H9 (cell line): ENCODE results near the gene RBM19. TPM values are rescaled to one million over a fixed set of nuclear protein-coding genes. Genes with fewer than 3 reads are reported as not detected.

ENCODE experiments used
- DNase-seq: peaks from one replicate; pipeline ENCODE4 v3.0.0-alpha.2; 2017
- H2AFZ ChIP-seq: one replicate; pipeline ENCODE4 v1.6.1; 2013; ENCODE audit warnings: mild to moderate bottlenecking, low read length, control low read depth, moderate library complexity
- H2AK5ac ChIP-seq: 2 replicates; pipeline ENCODE4 v1.6.1; 2013; ENCODE audit warnings: low read length, control low read depth, mixed read lengths; ENCODE audit not compliant: insufficient read length
- H2BK120ac ChIP-seq: one replicate; pipeline ENCODE4 v1.6.1; 2013; ENCODE audit warnings: low read depth, mild to moderate bottlenecking, low read length, control low read depth, inconsistent platforms; ENCODE audit not compliant: poor library complexity, severe bottlenecking
- H2BK12ac ChIP-seq: 2 replicates; pipeline ENCODE4 v1.6.1; 2013; ENCODE audit warnings: low read length, control low read depth, mixed read lengths, low read depth; ENCODE audit not compliant: insufficient read length
- H2BK15ac ChIP-seq: 2 replicates; pipeline ENCODE4 v1.6.1; 2013; ENCODE audit warnings: low read depth, low read length, control low read depth
- H2BK20ac ChIP-seq: one replicate; pipeline ENCODE4 v1.6.1; 2013; ENCODE audit warnings: low read depth, mild to moderate bottlenecking, low read length, control low read depth, inconsistent platforms; ENCODE audit not compliant: poor library complexity, severe bottlenecking
- H2BK5ac ChIP-seq: 2 replicates; pipeline ENCODE4 v1.6.1; 2013; ENCODE audit warnings: low read length, control low read depth, mixed read lengths; ENCODE audit not compliant: insufficient read length
- H3K14ac ChIP-seq: 2 replicates; pipeline ENCODE4 v1.6.1; 2013; ENCODE audit warnings: low read length, control low read depth; ENCODE audit not compliant: insufficient read depth
- H3K18ac ChIP-seq: 2 replicates; pipeline ENCODE4 v1.6.1; 2013; ENCODE audit warnings: low read depth, mild to moderate bottlenecking, mixed read lengths, low read length, control low read depth; ENCODE audit not compliant: insufficient read length
- H3K23ac ChIP-seq: 2 replicates; pipeline ENCODE4 v1.6.1; 2013; ENCODE audit warnings: low read length, control low read depth, mixed read lengths, low read depth; ENCODE audit not compliant: insufficient read length
- H3K23me2 ChIP-seq: 2 replicates; pipeline ENCODE4 v1.6.1; 2013; ENCODE audit warnings: low read depth, mild to moderate bottlenecking, mixed read lengths, low read length, control low read depth; ENCODE audit not compliant: insufficient read length, poor library complexity, severe bottlenecking
- H3K27ac ChIP-seq: 2 replicates; pipeline ENCODE4 v1.5.1; 2013; ENCODE audit warnings: low read length, control low read depth, mixed read lengths, low read depth; ENCODE audit not compliant: insufficient read length
- H3K27me3 ChIP-seq: 2 replicates; pipeline ENCODE4 v1.6.1; 2013; ENCODE audit warnings: low read length, control low read depth, inconsistent platforms; ENCODE audit not compliant: insufficient read depth
- H3K4ac ChIP-seq: 2 replicates; pipeline ENCODE4 v1.6.1; 2013; ENCODE audit warnings: low read depth, mild to moderate bottlenecking, control low read depth, inconsistent platforms, low read length, moderate library complexity
- H3K4me1 ChIP-seq: 2 replicates; pipeline ENCODE4 v1.6.1; 2013; ENCODE audit warnings: low read length, control low read depth, inconsistent platforms; ENCODE audit not compliant: insufficient read depth
- H3K4me2 ChIP-seq: 2 replicates; pipeline ENCODE4 v1.6.1; 2013; ENCODE audit warnings: low read length, control low read depth, mixed read lengths; ENCODE audit not compliant: insufficient read length, insufficient read depth
- H3K56ac ChIP-seq: 2 replicates; pipeline ENCODE4 v1.6.1; 2013; ENCODE audit warnings: low read depth, mild to moderate bottlenecking, mixed read lengths, low read length, control low read depth; ENCODE audit not compliant: insufficient read length
- H3K79me1 ChIP-seq: 2 replicates; pipeline ENCODE4 v1.6.1; 2013; ENCODE audit warnings: low read depth, mild to moderate bottlenecking, moderate library complexity, low read length, control low read depth, inconsistent platforms; ENCODE audit not compliant: insufficient read depth, poor library complexity, severe bottlenecking
- H3K79me2 ChIP-seq: 2 replicates; pipeline ENCODE4 v1.6.1; 2013; ENCODE audit warnings: low read length, control low read depth, inconsistent platforms; ENCODE audit not compliant: insufficient read depth
- H3K9ac ChIP-seq: 2 replicates; pipeline ENCODE4 v1.6.1; 2013; ENCODE audit warnings: low read length, control low read depth, mixed read lengths; ENCODE audit not compliant: insufficient read length; ENCODE audit errors: extremely low read depth
- H3K9me3 ChIP-seq: one replicate; pipeline ENCODE4 v1.6.1; 2013; ENCODE audit warnings: low read depth, low read length, inconsistent platforms; ENCODE audit not compliant: control insufficient read depth
- H3T11ph ChIP-seq: one replicate; pipeline ENCODE4 v1.6.1; 2013; ENCODE audit warnings: mild to moderate bottlenecking, low read length, control low read depth, inconsistent platforms
- H4K20me1 ChIP-seq: one replicate; pipeline ENCODE4 v1.6.1; 2013; ENCODE audit not compliant: control insufficient read depth, insufficient read length, insufficient read depth
- H4K5ac ChIP-seq: 2 replicates; pipeline ENCODE4 v1.6.1; 2013; ENCODE audit warnings: low read depth, mild to moderate bottlenecking, mixed read lengths, low read length, control low read depth; ENCODE audit not compliant: insufficient read length
- H4K8ac ChIP-seq: replicated peaks from 2 replicates; pipeline ENCODE4 v1.6.1; 2013; ENCODE audit warnings: low read length, control low read depth, mixed read lengths, low read depth; ENCODE audit not compliant: insufficient read length
- H4K91ac ChIP-seq: 2 replicates; pipeline ENCODE4 v1.6.1; 2013; ENCODE audit warnings: low read depth, mild to moderate bottlenecking, moderate library complexity, mixed read lengths, low read length, control low read depth; ENCODE audit not compliant: insufficient read length
- H3K27ac Mint-ChIP-seq, 3 experiments: 2 replicates in 2 of 3; 3 replicates in 1 of 3; pipeline ENCODE4 v1.8.0; 2020 to 2021; ENCODE audit warnings: mixed read lengths in 3 of 3, mild to moderate bottlenecking in 1 of 3, moderate library complexity in 1 of 3
- H3K27me3 Mint-ChIP-seq: 2 replicates; pipeline ENCODE4 v1.8.0; 2021; ENCODE audit warnings: low read depth, mild to moderate bottlenecking, moderate library complexity, mixed read lengths
- H3K36me3 Mint-ChIP-seq, 3 experiments: 2 replicates in 2 of 3; 3 replicates in 1 of 3; pipeline ENCODE4 v1.8.0; 2020 to 2021; ENCODE audit warnings: low read depth in 3 of 3, mixed read lengths in 3 of 3; ENCODE audit not compliant: insufficient read depth in 1 of 3
- H3K4me1 Mint-ChIP-seq, 2 experiments: 2 replicates each; pipeline ENCODE4 v1.8.0; 2020; ENCODE audit warnings: mixed read lengths in 2 of 2
- H3K4me3 Mint-ChIP-seq, 2 experiments: 2 replicates in 1 of 2; 3 replicates in 1 of 2; pipeline ENCODE4 v1.8.0; 2020 to 2021; ENCODE audit warnings: mild to moderate bottlenecking in 2 of 2, mixed read lengths in 2 of 2, moderate library complexity in 1 of 2
- H3K9me3 Mint-ChIP-seq, 2 experiments: 2 replicates in 1 of 2; 3 replicates in 1 of 2; pipeline ENCODE4 v1.8.0; 2020; ENCODE audit warnings: mild to moderate bottlenecking in 2 of 2, mixed read lengths in 2 of 2, moderate library complexity in 1 of 2
- WGBS: extraction: QIAGEN DNeasy Blood & Tissue Kit; methylation state at CpG from one replicate; pipeline ENCODE4 v1.1.7; 2013; ENCODE audit warnings: missing lambda C conversion rate, low lambda C conversion rate, mixed read lengths; ENCODE audit not compliant: insufficient read length; ENCODE audit errors: extremely low coverage; 5-methylcytosine and 5-hydroxymethylcytosine counted together
- total RNA-seq: library from RNA; stranded (reverse); gene quantifications from 2 replicates; pipeline ENCODE4 v1.2.1, GENCODE V29; 2021
- TF ChIP-seq, protein P1 (sequence below): fragments of 200-600 bp; sonication (generic); conservative IDR thresholded peaks from 3 replicates; pipeline ENCODE4 v1.8.0; 2021; ENCODE audit warnings: antibody characterized with exemption, mild to moderate bottlenecking

The RBM19 gene
- total RNA-seq, 1 experiment from 2014 or later: 32.2 TPM

DNA sequence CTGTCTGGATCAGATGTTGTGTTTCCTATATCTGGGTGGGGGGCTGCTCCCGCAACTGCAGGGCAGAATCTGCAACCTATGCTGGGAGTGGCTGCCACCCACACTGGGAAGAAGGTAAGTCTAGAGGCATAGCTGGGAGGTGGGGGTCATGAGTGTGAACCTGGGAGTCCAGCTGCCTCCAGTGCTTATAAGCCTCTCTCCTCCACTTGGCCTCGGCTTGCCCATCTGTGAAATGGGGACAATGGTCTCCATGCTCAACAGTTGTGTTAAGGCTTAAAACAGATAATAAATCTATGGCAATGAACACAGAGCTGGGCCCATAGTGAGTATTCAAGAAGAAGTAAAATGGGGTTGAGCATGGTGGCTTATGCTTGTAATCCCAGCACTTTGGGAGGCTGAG, 90.0 kb downstream of the RBM19 start:
- Mint-ChIP-seq H3K36me3 (peaks cover 12 to 18% (median 17%) of the 10 kb centered on the region in 3 experiments; a peak in 6 of 7 replicates), H3K4me3 (no peak overlapping the region), H3K27ac (no peak overlapping the region), H3K27me3 (no peaks in the 10 kb centered on the region), H3K4me1 (peaks cover 0 to 10% of the 10 kb centered on the region in 2 experiments; a peak in 1 of 4 replicates), H3K9me3 (peaks cover 0 to 2% of the 10 kb centered on the region in 2 experiments; a peak in 1 of 5 replicates)
- Histone ChIP-seq H3K14ac (no peak overlapping the region), H4K20me1 (no peaks in the 10 kb centered on the region), H4K5ac (no peak overlapping the region), H2BK15ac (no peak overlapping the region), H2AFZ (no peak overlapping the region), H2BK5ac (no peak overlapping the region), H3K9me3 (no peaks in the 10 kb centered on the region), H4K8ac (no peak overlapping the region), H2BK20ac (no peak overlapping the region), H3K9ac (no peak overlapping the region), H3K4me2 (no peak overlapping the region), H3K56ac (no peak overlapping the region), H3K23ac (no peak overlapping the region), H2BK12ac (no peak overlapping the region), H3K27me3 (no peaks in the 10 kb centered on the region), H3K4me1 (no peaks in the 10 kb centered on the region), H3K79me1 (no peaks in the 10 kb centered on the region), H3K4ac (no peak overlapping the region), H3K23me2 (no peaks in the 10 kb centered on the region), H3K18ac (no peak overlapping the region), H4K91ac (no peak overlapping the region), H2AK5ac (no peak overlapping the region), H3K79me2 (no peaks in the 10 kb centered on the region), H2BK120ac (no peak overlapping the region), H3K27ac (no peak overlapping the region), H3T11ph (no peak overlapping the region)
- DNase-seq: no peak
- TF ChIP-seq, protein P1, sequence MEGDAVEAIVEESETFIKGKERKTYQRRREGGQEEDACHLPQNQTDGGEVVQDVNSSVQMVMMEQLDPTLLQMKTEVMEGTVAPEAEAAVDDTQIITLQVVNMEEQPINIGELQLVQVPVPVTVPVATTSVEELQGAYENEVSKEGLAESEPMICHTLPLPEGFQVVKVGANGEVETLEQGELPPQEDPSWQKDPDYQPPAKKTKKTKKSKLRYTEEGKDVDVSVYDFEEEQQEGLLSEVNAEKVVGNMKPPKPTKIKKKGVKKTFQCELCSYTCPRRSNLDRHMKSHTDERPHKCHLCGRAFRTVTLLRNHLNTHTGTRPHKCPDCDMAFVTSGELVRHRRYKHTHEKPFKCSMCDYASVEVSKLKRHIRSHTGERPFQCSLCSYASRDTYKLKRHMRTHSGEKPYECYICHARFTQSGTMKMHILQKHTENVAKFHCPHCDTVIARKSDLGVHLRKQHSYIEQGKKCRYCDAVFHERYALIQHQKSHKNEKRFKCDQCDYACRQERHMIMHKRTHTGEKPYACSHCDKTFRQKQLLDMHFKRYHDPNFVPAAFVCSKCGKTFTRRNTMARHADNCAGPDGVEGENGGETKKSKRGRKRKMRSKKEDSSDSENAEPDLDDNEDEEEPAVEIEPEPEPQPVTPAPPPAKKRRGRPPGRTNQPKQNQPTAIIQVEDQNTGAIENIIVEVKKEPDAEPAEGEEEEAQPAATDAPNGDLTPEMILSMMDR: no peak
- WGBS: no CpG with 5 or more reads among the region's 2 CpGs
